CD8-positive, alpha-beta memory T cell (primary cell): ENCODE measurements around the gene EDN1. TPM values are rescaled to one million over a fixed set of nuclear protein-coding genes. Genes with fewer than 3 reads are reported as not detected.
"Not testable (repeated sequence)": the region's sequence is repeated elsewhere in the genome, so short reads cannot be mapped to it uniquely, and the experiment has no call there.

Experiments used
- CTCF ChIA-PET: fragments of 350-600 bp; sonication (Branson Sonifier 250); formaldehyde crosslinking; loops from one replicate; lab custom pipeline; 2021; ENCODE audit warnings: antibody characterized with exemption; lab: Charles Lee
- POLR2A ChIA-PET: fragments of 350-600 bp; sonication (Branson Sonifier 250); formaldehyde crosslinking; loops from one replicate; lab custom pipeline; 2021; ENCODE audit warnings: antibody characterized with exemption; lab: Charles Lee
- DNase-seq, 5 donors: peaks; one replicate each; pipeline versions ENCODE4 v3.0.0 to v3.0.0-alpha.2; 2020 to 2022; ENCODE audit warnings: mixed read lengths in 1 of 5
- H3K27ac ChIP-seq: one replicate; pipeline ENCODE4 v1.7.0; 2013; ENCODE audit warnings: low read depth, mild to moderate bottlenecking, low read length, moderate library complexity
- H3K27me3 ChIP-seq: 2 replicates; pipeline ENCODE4 v1.7.0; 2013; ENCODE audit warnings: low read length, mild to moderate bottlenecking; ENCODE audit not compliant: insufficient read depth, poor library complexity, severe bottlenecking
- H3K36me3 ChIP-seq: 2 replicates; pipeline ENCODE4 v1.7.0; 2013; ENCODE audit warnings: mild to moderate bottlenecking, low read length, moderate library complexity; ENCODE audit not compliant: insufficient read depth
- H3K4me1 ChIP-seq: 2 replicates; pipeline ENCODE4 v1.7.0; 2013; ENCODE audit warnings: mild to moderate bottlenecking, low read length, moderate library complexity; ENCODE audit not compliant: insufficient read depth
- H3K4me3 ChIP-seq: 2 replicates; pipeline ENCODE4 v1.7.0; 2013; ENCODE audit warnings: mild to moderate bottlenecking, low read length
- H3K9me3 ChIP-seq: 2 replicates; pipeline ENCODE4 v1.7.0; 2013; ENCODE audit warnings: mild to moderate bottlenecking, low read length
- H3K27ac Mint-ChIP-seq, 8 donors: one replicate each; pipeline ENCODE4 v1.8.0; 2020 to 2021; ENCODE audit warnings: mixed read lengths in 8 of 8, mild to moderate bottlenecking in 6 of 8, inconsistent platforms in 3 of 8, moderate library complexity in 3 of 8
- H3K27me3 Mint-ChIP-seq, 2 donors: one replicate each; pipeline ENCODE4 v1.8.0; 2020 to 2021; ENCODE audit warnings: mixed read lengths in 2 of 2, mild to moderate bottlenecking in 1 of 2, moderate library complexity in 1 of 2
- H3K36me3 Mint-ChIP-seq, 3 donors: one replicate each; pipeline ENCODE4 v1.8.0; 2020 to 2021; ENCODE audit warnings: mixed read lengths in 3 of 3, inconsistent platforms in 1 of 3, mild to moderate bottlenecking in 1 of 3
- H3K4me1 Mint-ChIP-seq, 3 donors: one replicate each; pipeline ENCODE4 v1.8.0; 2020 to 2021; ENCODE audit warnings: mixed read lengths in 3 of 3, inconsistent platforms in 1 of 3, mild to moderate bottlenecking in 1 of 3
- H3K4me3 Mint-ChIP-seq, 7 donors: one replicate each; pipeline ENCODE4 v1.8.0; 2020 to 2021; ENCODE audit warnings: mixed read lengths in 7 of 7, mild to moderate bottlenecking in 6 of 7, moderate library complexity in 4 of 7, inconsistent platforms in 2 of 7
- H3K9me3 Mint-ChIP-seq, 5 donors: one replicate each; pipeline ENCODE4 v1.8.0; 2020 to 2022; ENCODE audit warnings: mixed read lengths in 5 of 5, mild to moderate bottlenecking in 3 of 5, moderate library complexity in 2 of 5, inconsistent platforms in 1 of 5
- polyA plus RNA-seq: library from polyadenylated mRNA; unstranded; fragments of 300-500 nt; fragmentation: Illumina TruSeq; gene quantifications from one replicate; pipeline ENCODE4 v1.2.3, GENCODE V29; 2021
- total RNA-seq, 2 experiments: library from RNA; stranded (reverse); gene quantifications; one replicate each; pipeline ENCODE4 v1.2.3, GENCODE V29; 2021

The EDN1 gene
- total and polyA plus RNA-seq, 3 experiments from 2014 or later, result 0.11 TPM; not detected in 2

- Mint-ChIP-seq H3K4me1 (no peaks in the 10 kb centered on the region), H3K4me3 (no peak overlapping the region), H3K9me3 (peaks cover 3 to 9% (median 3%) of the 10 kb centered on the region in 5 donors), H3K27me3 (peaks cover 0 to 13% of the 10 kb centered on the region in 2 donors), H3K36me3 (no peaks in the 10 kb centered on the region), H3K27ac (no peak overlapping the region)
- no peak for DNase-seq
- H3K27me3 ChIP-seq, result no peaks in the 10 kb centered on the region
- POLR2A ChIA-PET, result no interaction called here
- no peak overlapping the region for H3K27ac ChIP-seq
- H3K9me3 ChIP-seq, result no peaks in the 10 kb centered on the region
- H3K4me1 ChIP-seq, result no peaks in the 10 kb centered on the region
- no peak overlapping the region for H3K4me3 ChIP-seq
- H3K36me3 ChIP-seq, result no peaks in the 10 kb centered on the region
- CTCF ChIA-PET, result no interaction called here
These were observed 24.6 kb downstream of the EDN1 start for GRCh38 chr6:12314751-12315150.

- Histone ChIP-seq H3K4me3 (no peak overlapping the region), H3K36me3 (no peaks in the 10 kb centered on the region), H3K27ac (no peak overlapping the region), H3K9me3 (no peaks in the 10 kb centered on the region), H3K27me3 (no peaks in the 10 kb centered on the region), H3K4me1 (no peaks in the 10 kb centered on the region)
- Mint-ChIP-seq H3K27me3 (peaks cover 0 to 16% of the 10 kb centered on the region in 2 donors), H3K4me3 (no peak overlapping the region), H3K9me3 (peaks cover 3 to 9% (median 3%) of the 10 kb centered on the region in 5 donors), H3K36me3 (no peaks in the 10 kb centered on the region), H3K4me1 (no peaks in the 10 kb centered on the region), H3K27ac (no peak overlapping the region)
- DNase-seq, result no peak
- POLR2A ChIA-PET, result no interaction called here
- CTCF ChIA-PET, result no interaction called here
These were observed 25.3 kb downstream of the EDN1 start for GRCh38 chr6:12315292-12316081.

- H3K4me1 Mint-ChIP-seq, result no peaks in the 10 kb centered on the region
- H3K4me3 Mint-ChIP-seq, result no peak overlapping the region
- Histone ChIP-seq H3K27ac (no peak overlapping the region), H3K4me1 (no peaks in the 10 kb centered on the region), H3K36me3 (no peaks in the 10 kb centered on the region), H3K27me3 (no peaks in the 10 kb centered on the region), H3K4me3 (no peak overlapping the region), H3K9me3 (no peaks in the 10 kb centered on the region)
- no peaks in the 10 kb centered on the region for H3K36me3 Mint-ChIP-seq
- peaks cover 3 to 15% (median 3%) of the 10 kb centered on the region in 5 donors for H3K9me3 Mint-ChIP-seq
- H3K27ac Mint-ChIP-seq, result peak overlapping the region in 1 of 8 donors; percentile 65
- peaks cover 3 to 35% of the 10 kb centered on the region in 2 donors for H3K27me3 Mint-ChIP-seq
- POLR2A ChIA-PET, result no interaction called here
- no peak for DNase-seq
- CTCF ChIA-PET, result no interaction called here
These were observed 28.6 kb downstream of the EDN1 start for GRCh38 chr6:12318749-12319148.

GRCh38 chr6:12320074-12320473, 29.9 kb downstream of the EDN1 start:
- H3K9me3 ChIP-seq, H3K27ac ChIP-seq, DNase-seq, H3K4me3 Mint-ChIP-seq, H3K36me3 ChIP-seq, H3K27ac Mint-ChIP-seq, H3K4me3 ChIP-seq, POLR2A ChIA-PET, CTCF ChIA-PET, H3K27me3 ChIP-seq, H3K4me1 Mint-ChIP-seq, H3K36me3 Mint-ChIP-seq, H3K4me1 ChIP-seq: not testable (repeated sequence)
- H3K9me3 Mint-ChIP-seq, result peaks cover 3 to 15% (median 3%) of the 10 kb centered on the region in 5 donors
- H3K27me3 Mint-ChIP-seq, result peaks cover 4 to 38% of the 10 kb centered on the region in 2 donors

- peaks cover 5 to 45% of the 10 kb centered on the region in 2 donors for H3K27me3 Mint-ChIP-seq
These were observed 33.9 kb downstream of the EDN1 start for GRCh38 chr6:12324099-12324498.

GRCh38 chr6:12324748-12325147, 34.6 kb downstream of the EDN1 start:
- ChIA-PET CTCF (no interaction called here), POLR2A (no interaction called here)
- DNase-seq, result no peak
- H3K4me3 ChIP-seq, result no peak overlapping the region
- no peaks in the 10 kb centered on the region for H3K27me3 ChIP-seq
- no peaks in the 10 kb centered on the region for H3K36me3 Mint-ChIP-seq
- H3K27me3 Mint-ChIP-seq, result peaks cover 5 to 46% of the 10 kb centered on the region in 2 donors
- no peaks in the 10 kb centered on the region for H3K4me1 ChIP-seq
- H3K27ac ChIP-seq, result no peak overlapping the region
- H3K9me3 Mint-ChIP-seq, result peaks cover 0 to 6% (median 0%) of the 10 kb centered on the region in 5 donors
- no peaks in the 10 kb centered on the region for H3K9me3 ChIP-seq
- no peaks in the 10 kb centered on the region for H3K4me1 Mint-ChIP-seq
- H3K27ac Mint-ChIP-seq, result peak overlapping the region in 1 of 8 donors; percentile 9
- no peak overlapping the region for H3K4me3 Mint-ChIP-seq
- H3K36me3 ChIP-seq, result no peaks in the 10 kb centered on the region

More at GRCh38 chr6:12324099-12324498, 33.9 kb downstream of the EDN1 start:
- ChIA-PET CTCF (no interaction called here), POLR2A (no interaction called here)
- Histone ChIP-seq H3K27me3 (no peaks in the 10 kb centered on the region), H3K9me3 (no peaks in the 10 kb centered on the region), H3K4me1 (no peaks in the 10 kb centered on the region), H3K27ac (no peak overlapping the region), H3K36me3 (no peaks in the 10 kb centered on the region), H3K4me3 (no peak overlapping the region)
- H3K4me1 Mint-ChIP-seq, result no peaks in the 10 kb centered on the region
- H3K9me3 Mint-ChIP-seq, result peaks cover 0 to 6% (median 0%) of the 10 kb centered on the region in 5 donors
- H3K4me3 Mint-ChIP-seq, result no peak overlapping the region
- no peak overlapping the region for H3K27ac Mint-ChIP-seq
- DNase-seq, result no peak
- no peaks in the 10 kb centered on the region for H3K36me3 Mint-ChIP-seq

- H3K27me3 Mint-ChIP-seq, result peaks cover 5 to 46% of the 10 kb centered on the region in 2 donors
- no peaks in the 10 kb centered on the region for H3K36me3 Mint-ChIP-seq
- H3K9me3 Mint-ChIP-seq, result peaks cover 0 to 2% (median 0%) of the 10 kb centered on the region in 5 donors
- no peak overlapping the region for H3K27ac Mint-ChIP-seq
- H3K4me3 Mint-ChIP-seq, result no peak overlapping the region
- no peaks in the 10 kb centered on the region for H3K36me3 ChIP-seq
- no peak overlapping the region for H3K27ac ChIP-seq
- no peaks in the 10 kb centered on the region for H3K4me1 Mint-ChIP-seq
- no peaks in the 10 kb centered on the region for H3K27me3 ChIP-seq
- H3K4me3 ChIP-seq, result no peak overlapping the region
- H3K9me3 ChIP-seq, result no peaks in the 10 kb centered on the region
- POLR2A ChIA-PET, result no interaction called here
- no peak for DNase-seq
- H3K4me1 ChIP-seq, result no peaks in the 10 kb centered on the region
- CTCF ChIA-PET, result no interaction called here
These were observed 35.7 kb downstream of the EDN1 start for GRCh38 chr6:12325872-12326271.

GRCh38 chr6:12327391-12327790, 37.2 kb downstream of the EDN1 start:
- Mint-ChIP-seq H3K27me3 (peaks cover 5 to 38% of the 10 kb centered on the region in 2 donors), H3K9me3 (no peaks in the 10 kb centered on the region), H3K36me3 (no peaks in the 10 kb centered on the region), H3K27ac (peak overlapping the region in 1 of 8 donors; percentile 51), H3K4me3 (no peak overlapping the region), H3K4me1 (no peaks in the 10 kb centered on the region)
- Histone ChIP-seq H3K27ac (no peak overlapping the region), H3K4me1 (no peaks in the 10 kb centered on the region), H3K4me3 (no peak overlapping the region), H3K36me3 (no peaks in the 10 kb centered on the region), H3K27me3 (no peaks in the 10 kb centered on the region), H3K9me3 (no peaks in the 10 kb centered on the region)
- no peak for DNase-seq
- CTCF ChIA-PET, result no interaction called here
- POLR2A ChIA-PET, result no interaction called here
